B cell (primary cell): ENCODE results near the gene DAB1. TPM values are rescaled to one million over a fixed set of nuclear protein-coding genes. Genes with fewer than 3 reads are reported as not detected.

ENCODE experiments used
- ATAC-seq: fragments of 200-7000 bp; cut with Tn5 transposase; one replicate; pipeline ENCODE4 v1.10.0; 2021; ENCODE audit warnings: low read depth, mild to moderate bottlenecking, moderate number of reproducible peaks, moderate library complexity
- CTCF ChIA-PET: fragments of 350-600 bp; sonication (Branson Sonifier 250); formaldehyde crosslinking; loops from one replicate; lab custom pipeline; 2021; ENCODE audit warnings: antibody characterized with exemption, inconsistent platforms; lab: Charles Lee
- POLR2A ChIA-PET: fragments of 350-600 bp; sonication (Branson Sonifier 250); formaldehyde crosslinking; loops from one replicate; lab custom pipeline; 2021; ENCODE audit warnings: antibody characterized with exemption; lab: Charles Lee
- DNase-seq: peaks from one replicate; pipeline ENCODE4 v3.0.0; 2013
- H2AFZ ChIP-seq: 2 replicates; pipeline ENCODE4 v1.6.1; 2012; ENCODE audit warnings: mild to moderate bottlenecking, low read depth, low read length; ENCODE audit not compliant: insufficient read depth, poor library complexity, severe bottlenecking
- H3K27ac ChIP-seq, 2 donors: 1 replicate in 1 of 2; 2 replicates in 1 of 2; pipeline ENCODE4 v1.5.1; 2012 to 2013; ENCODE audit warnings: low read length in 2 of 2, mild to moderate bottlenecking in 2 of 2, moderate library complexity in 1 of 2
- H3K27me3 ChIP-seq, 4 experiments: fragments of 200-600 bp in 1 of 4; sonication (generic) in 1 of 4; replicated peaks in 1 of 4; 1 replicate in 2 of 4; 2 replicates in 2 of 4; pipeline versions ENCODE4 v1.6.1 to v1.7.0; 2013 to 2016; ENCODE audit warnings: low read length in 3 of 4, mild to moderate bottlenecking in 2 of 4, mixed read lengths in 1 of 4, moderate library complexity in 1 of 4; ENCODE audit not compliant: insufficient read depth in 4 of 4, control insufficient read depth in 3 of 4; ENCODE audit errors: control extremely low read depth in 1 of 4
- H3K36me3 ChIP-seq, 2 experiments: replicated peaks in 1 of 2; 1 replicate in 1 of 2; 2 replicates in 1 of 2; pipeline versions ENCODE4 v1.6.1 to v1.7.1; 2013; ENCODE audit warnings: low read length in 1 of 2; ENCODE audit not compliant: insufficient read depth in 2 of 2, control insufficient read depth in 1 of 2; ENCODE audit errors: control extremely low read depth in 1 of 2, extremely low read depth in 1 of 2
- H3K4me1 ChIP-seq, 2 donors: fragments of 200-600 bp in 1 of 2; sonication (generic) in 1 of 2; 1 replicate in 1 of 2; 2 replicates in 1 of 2; pipeline versions ENCODE4 v1.5.1 to v1.6.1; 2013 to 2017; ENCODE audit warnings: low read length in 2 of 2; ENCODE audit not compliant: control insufficient read depth in 2 of 2, insufficient read depth in 2 of 2
- H3K4me2 ChIP-seq: replicated peaks from 2 replicates; pipeline ENCODE3; 2012; ENCODE audit warnings: mild to moderate bottlenecking, low read depth, low read length; ENCODE audit not compliant: poor library complexity, severe bottlenecking
- H3K4me3 ChIP-seq, 5 experiments: fragments of 200-600 bp in 1 of 5; sonication (generic) in 1 of 5; 1 replicate in 3 of 5; 2 replicates in 2 of 5; pipeline versions ENCODE4 v1.5.1 to v1.7.0; 2011 to 2016; ENCODE audit warnings: low read length in 4 of 5, mild to moderate bottlenecking in 4 of 5, low read depth in 2 of 5, control low read depth in 1 of 5, moderate library complexity in 1 of 5; ENCODE audit not compliant: insufficient read depth in 1 of 5; ENCODE audit errors: control extremely low read depth in 1 of 5, extremely low read depth in 1 of 5
- H3K79me2 ChIP-seq: fragments of 200-600 bp; sonication (generic); one replicate; pipeline ENCODE4 v1.6.0; 2016; ENCODE audit warnings: low read length; ENCODE audit not compliant: control insufficient read depth, insufficient read depth
- H3K9ac ChIP-seq: fragments of 200-600 bp; sonication (generic); 2 replicates; pipeline ENCODE4 v1.6.1; 2017; ENCODE audit warnings: mild to moderate bottlenecking, low read length, moderate library complexity
- H3K9me3 ChIP-seq, 3 donors: one replicate each; pipeline versions ENCODE4 v1.6.1 to v1.7.1; 2013; ENCODE audit warnings: low read length in 2 of 3; ENCODE audit not compliant: control insufficient read depth in 2 of 3, insufficient read depth in 1 of 3; ENCODE audit errors: control extremely low read depth in 1 of 3
- H4K20me1 ChIP-seq: 2 replicates; pipeline ENCODE4 v1.6.0; 2012; ENCODE audit warnings: mild to moderate bottlenecking, low read length; ENCODE audit not compliant: insufficient read depth, control insufficient read depth, poor library complexity, severe bottlenecking
- H3K27ac Mint-ChIP-seq: one replicate; pipeline ENCODE4 v1.8.0; 2021; ENCODE audit warnings: mixed read lengths
- H3K27me3 Mint-ChIP-seq: one replicate; pipeline ENCODE4 v1.8.0; 2021; ENCODE audit warnings: mixed read lengths
- H3K4me1 Mint-ChIP-seq: one replicate; pipeline ENCODE4 v1.8.0; 2021; ENCODE audit warnings: mixed read lengths
- H3K4me3 Mint-ChIP-seq: one replicate; pipeline ENCODE4 v1.8.0; 2021; ENCODE audit warnings: mixed read lengths
- H3K9me3 Mint-ChIP-seq: one replicate; pipeline ENCODE4 v1.8.0; 2022; ENCODE audit warnings: mixed read lengths; ENCODE audit not compliant: insufficient read depth
- EZH2 ChIP-seq: IDR thresholded peaks from 2 replicates; pipeline ENCODE4 v1.6.1; 2012; ENCODE audit warnings: borderline replicate concordance, low read depth, mild to moderate bottlenecking, moderate library complexity, low read length; ENCODE audit not compliant: insufficient read depth, poor library complexity, severe bottlenecking
- WGBS: methylation state at CpG from one replicate; pipeline ENCODE4 v1.1.5; 2013; ENCODE audit warnings: missing lambda C conversion rate; ENCODE audit not compliant: insufficient coverage; 5-methylcytosine and 5-hydroxymethylcytosine counted together
- intact Hi-C: fragments of 100-400 bp; cut with micrococcal nuclease; formaldehyde crosslinking; loops from one replicate; pipeline ENCODE4 v1.10.0; 2022
- polyA plus RNA-seq: library from polyadenylated mRNA; depleted of rRNA; stranded (reverse); fragments of >200 nt; gene quantifications from 2 replicates; pipeline ENCODE4 v1.2.3, GENCODE V29; 2012
- total RNA-seq, 2 donors: library from RNA; stranded (reverse); fragments of 120-200 nt in 1 of 2; gene quantifications; 1 replicate in 1 of 2; 2 replicates in 1 of 2; pipeline versions ENCODE4 v1.2.3 to v1.2.4, GENCODE V29; 2013 to 2022
- TF ChIP-seq, protein P1 (sequence below): fragments of 200-600 bp; IDR thresholded peaks from one replicate; pipeline ENCODE4 v1.8.0; 2022; ENCODE audit warnings: antibody characterized with exemption, mild to moderate bottlenecking

DAB1 gene
- total and polyA plus RNA-seq, 2 donors (not counting 1 experiment from before 2014, with no cell fraction given) = not detected

DNA sequence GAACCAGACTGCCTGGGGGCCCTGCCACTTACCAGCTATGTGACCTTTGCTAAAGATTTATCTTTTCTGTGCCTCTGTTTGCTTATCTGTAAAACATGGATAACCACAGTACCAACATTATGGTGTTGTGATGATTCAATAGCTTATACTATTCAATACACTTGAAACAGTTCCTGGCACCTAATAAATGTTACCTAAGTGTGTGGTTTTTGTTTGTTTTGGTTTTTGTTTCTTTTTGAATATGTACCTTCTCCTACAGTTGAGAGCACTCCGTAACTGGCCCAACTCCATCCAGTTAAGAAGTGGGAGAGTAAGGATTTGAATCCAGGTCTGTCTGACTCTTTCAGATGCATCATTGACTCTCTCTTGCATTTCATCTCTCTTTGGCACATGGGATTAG, 332.2 kb downstream of the DAB1 start:
- Mint-ChIP-seq H3K27ac (no peak overlapping the region), H3K4me3 (no peak overlapping the region), H3K9me3 (no peaks in the 10 kb centered on the region), H3K4me1 (no peaks in the 10 kb centered on the region), H3K27me3 (no peaks in the 10 kb centered on the region)
- Histone ChIP-seq H3K4me1 (no peaks in the 10 kb centered on the region), H4K20me1 (no peaks in the 10 kb centered on the region), H3K27ac (no peak overlapping the region), H3K79me2 (no peaks in the 10 kb centered on the region), H3K9ac (no peak overlapping the region), H3K36me3 (no peaks in the 10 kb centered on the region), H2AFZ (no peak overlapping the region), H3K4me2 (no peak overlapping the region), H3K9me3 (peaks cover 0 to 2% (median 0%) of the 10 kb centered on the region in 3 donors), H3K27me3 (no peaks in the 10 kb centered on the region), H3K4me3 (no peak overlapping the region)
- DNase-seq (no peak), ATAC-seq (no peak)
- intact Hi-C loops = no loop called here
- ChIA-PET POLR2A (no interaction called here), CTCF (no interaction called here)
- WGBS = no CpG with 5 or more reads among the region's 1 CpG
- TF ChIP-seq, protein P1, sequence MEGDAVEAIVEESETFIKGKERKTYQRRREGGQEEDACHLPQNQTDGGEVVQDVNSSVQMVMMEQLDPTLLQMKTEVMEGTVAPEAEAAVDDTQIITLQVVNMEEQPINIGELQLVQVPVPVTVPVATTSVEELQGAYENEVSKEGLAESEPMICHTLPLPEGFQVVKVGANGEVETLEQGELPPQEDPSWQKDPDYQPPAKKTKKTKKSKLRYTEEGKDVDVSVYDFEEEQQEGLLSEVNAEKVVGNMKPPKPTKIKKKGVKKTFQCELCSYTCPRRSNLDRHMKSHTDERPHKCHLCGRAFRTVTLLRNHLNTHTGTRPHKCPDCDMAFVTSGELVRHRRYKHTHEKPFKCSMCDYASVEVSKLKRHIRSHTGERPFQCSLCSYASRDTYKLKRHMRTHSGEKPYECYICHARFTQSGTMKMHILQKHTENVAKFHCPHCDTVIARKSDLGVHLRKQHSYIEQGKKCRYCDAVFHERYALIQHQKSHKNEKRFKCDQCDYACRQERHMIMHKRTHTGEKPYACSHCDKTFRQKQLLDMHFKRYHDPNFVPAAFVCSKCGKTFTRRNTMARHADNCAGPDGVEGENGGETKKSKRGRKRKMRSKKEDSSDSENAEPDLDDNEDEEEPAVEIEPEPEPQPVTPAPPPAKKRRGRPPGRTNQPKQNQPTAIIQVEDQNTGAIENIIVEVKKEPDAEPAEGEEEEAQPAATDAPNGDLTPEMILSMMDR = no peak
- TF ChIP-seq EZH2 = no peak

DNA sequence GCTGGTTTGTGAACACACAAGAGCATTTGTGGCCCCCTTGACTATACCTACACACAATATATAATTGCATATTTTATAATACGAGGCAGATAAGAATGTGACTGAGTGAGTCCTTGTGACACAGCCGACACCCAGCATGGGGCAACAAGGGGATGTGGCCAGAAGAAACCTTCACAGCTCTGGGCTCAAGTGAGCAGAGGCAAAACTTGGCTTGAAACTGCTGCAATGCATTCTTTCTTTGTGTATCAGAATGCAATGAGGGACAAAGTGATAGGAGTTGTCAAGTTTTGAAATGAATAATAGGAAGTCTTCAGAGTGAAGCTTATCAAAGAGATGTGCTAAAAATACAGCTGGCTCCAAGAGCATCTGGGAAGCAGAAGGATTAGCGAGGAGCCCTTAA, 334.0 kb downstream of the DAB1 start:
- Histone ChIP-seq H3K9me3 (peaks cover 0 to 2% (median 0%) of the 10 kb centered on the region in 3 donors), H3K4me1 (no peaks in the 10 kb centered on the region), H3K27me3 (peaks cover 0 to 3% (median 0%) of the 10 kb centered on the region in 4 experiments), H2AFZ (no peak overlapping the region), H3K36me3 (no peaks in the 10 kb centered on the region), H3K79me2 (no peaks in the 10 kb centered on the region), H4K20me1 (no peaks in the 10 kb centered on the region), H3K4me3 (no peak overlapping the region), H3K9ac (no peak overlapping the region), H3K4me2 (no peak overlapping the region), H3K27ac (no peak overlapping the region)
- Mint-ChIP-seq H3K4me1 (no peaks in the 10 kb centered on the region), H3K4me3 (no peak overlapping the region), H3K9me3 (no peaks in the 10 kb centered on the region), H3K27ac (no peak overlapping the region), H3K27me3 (peaks cover 4% of the 10 kb centered on the region)
- ChIA-PET CTCF (no interaction called here), POLR2A (no interaction called here)
- intact Hi-C loops = no loop called here
- 92% methylated on average over 2 of the region's 3 CpGs for WGBS
- DNase-seq = no peak
- no peak for ATAC-seq
- TF ChIP-seq, protein P1 = no peak
- TF ChIP-seq EZH2 = no peak
